GM18861 (cell line): Measurements from ENCODE around the gene TTLL3.
A peak's percentile ranks its signal among the peaks of the same experiment; 100 is the strongest.

Experiments
- ATAC-seq: cut with Tn5 transposase; IDR thresholded peaks from one replicate; pipeline ENCODE4 v1.9.1; 2021; ENCODE audit not compliant: unreplicated experiment

TTLL3 gene

DNA sequence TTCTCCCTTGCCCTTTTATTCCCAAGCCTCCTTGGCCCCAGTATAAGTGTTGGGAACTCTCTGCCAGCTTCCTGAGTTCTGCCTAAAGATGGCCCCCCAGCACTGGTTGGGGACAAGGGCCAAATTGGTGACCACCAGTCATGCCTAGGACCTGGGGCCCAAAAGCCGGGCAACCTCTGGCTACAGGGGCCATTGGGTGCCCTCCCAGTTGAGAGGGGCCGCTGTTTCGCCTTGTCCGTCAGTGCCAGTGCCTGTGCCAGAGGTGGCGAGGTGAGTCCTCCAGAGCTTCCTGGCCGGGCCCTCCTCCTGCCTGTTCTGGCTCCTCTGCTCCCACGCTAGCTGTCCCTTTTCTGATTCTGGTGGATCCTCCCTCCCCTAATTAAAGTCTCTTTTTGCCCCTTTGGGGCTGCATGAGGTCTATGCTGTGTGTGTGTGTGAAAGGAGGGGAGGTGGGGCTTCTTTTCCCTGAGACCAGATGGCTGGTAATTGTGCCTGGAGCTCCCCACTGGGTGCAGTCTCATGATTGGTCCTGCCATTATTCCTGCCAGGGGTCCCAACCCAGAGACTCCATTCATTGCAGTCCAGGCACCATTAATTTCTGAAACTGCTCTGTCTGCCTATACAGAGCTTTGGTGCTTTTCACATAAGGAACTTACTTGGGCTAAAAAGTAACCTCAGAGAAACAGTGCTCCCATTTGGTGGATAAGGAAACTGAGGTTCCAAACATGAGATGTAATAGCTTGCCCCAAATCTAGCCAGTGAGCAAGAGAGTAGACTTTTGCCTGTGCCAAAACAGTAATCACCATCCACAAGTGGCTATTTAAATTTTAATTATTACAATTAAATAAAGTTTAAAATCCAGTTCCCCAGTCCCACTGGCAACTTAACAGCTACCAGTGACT is 3.1 kb upstream of the TTLL3 start:
- no peak for ATAC-seq

DNA sequence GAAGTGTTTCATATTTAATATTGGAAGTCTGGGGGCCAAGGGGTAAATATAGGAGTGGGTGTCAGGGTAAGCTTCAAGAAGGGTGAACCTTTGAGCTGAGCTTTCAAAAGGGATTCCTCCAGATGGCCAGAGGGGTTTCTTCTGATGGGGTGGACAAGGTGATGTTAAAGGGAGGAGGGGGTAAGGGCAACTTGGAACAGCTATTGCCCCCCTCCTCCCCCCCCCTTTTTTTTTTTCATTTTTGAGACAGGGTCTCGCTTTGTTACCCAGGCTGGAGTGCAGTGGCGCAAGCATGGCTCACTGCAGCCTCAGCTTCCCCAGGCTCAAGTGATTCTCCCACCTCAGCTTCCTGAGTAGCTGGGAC is 2.1 kb upstream of the TTLL3 start:
- no peak for ATAC-seq

DNA sequence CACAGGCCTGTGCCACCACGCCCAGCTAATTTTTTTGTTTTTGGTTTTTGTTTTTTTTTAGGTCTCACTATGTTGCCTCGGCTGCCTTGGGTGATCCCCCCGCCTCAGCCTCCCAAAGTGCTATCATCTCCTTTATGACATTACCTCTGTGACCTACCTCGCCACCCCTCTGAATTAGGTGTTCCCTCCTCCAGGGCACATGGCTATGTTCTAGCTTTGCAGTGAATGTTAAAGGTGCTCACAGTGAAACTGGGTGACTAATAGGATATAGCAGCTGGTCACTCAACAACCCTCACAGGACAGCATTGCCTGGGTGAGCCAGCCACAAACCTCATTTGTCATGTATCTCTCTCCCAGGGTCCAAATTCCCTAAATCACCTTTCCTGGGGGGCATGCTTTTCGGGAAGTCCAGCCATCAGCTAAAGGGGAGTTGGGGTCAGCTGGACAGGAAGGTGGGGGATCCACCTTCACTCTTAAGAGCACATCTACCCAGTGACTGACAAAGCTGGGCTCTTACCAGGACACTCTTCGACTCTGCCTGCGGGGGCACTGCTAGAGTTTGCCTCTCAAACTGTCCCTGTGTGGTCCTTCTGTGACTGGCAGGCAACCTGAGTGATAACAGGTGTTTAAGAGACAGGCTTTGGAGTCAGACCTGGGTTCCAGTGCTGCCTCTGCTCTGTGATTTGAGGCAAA is 1.6 kb upstream of the TTLL3 start:
- peak; percentile 48 for ATAC-seq

DNA sequence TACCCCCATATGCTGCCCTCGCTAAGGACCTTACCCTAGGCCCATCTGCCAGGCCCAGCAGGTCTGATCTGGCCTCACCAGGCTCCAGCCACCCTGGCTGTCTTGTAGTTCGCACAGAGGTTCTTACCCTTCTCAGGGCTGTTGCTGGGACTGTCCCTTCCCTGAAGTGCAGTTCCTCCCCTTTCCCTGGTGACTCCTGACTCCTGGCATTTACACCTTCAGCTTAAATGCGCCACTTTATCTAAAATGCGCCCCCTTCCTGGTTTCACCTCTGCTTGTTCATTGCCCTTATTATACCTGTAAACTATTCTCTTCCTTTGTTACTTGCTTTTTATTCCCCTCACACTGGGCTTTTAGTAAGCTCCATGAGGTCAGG is 835 bp upstream of the TTLL3 start:
- ATAC-seq, result peak; percentile 13

DNA sequence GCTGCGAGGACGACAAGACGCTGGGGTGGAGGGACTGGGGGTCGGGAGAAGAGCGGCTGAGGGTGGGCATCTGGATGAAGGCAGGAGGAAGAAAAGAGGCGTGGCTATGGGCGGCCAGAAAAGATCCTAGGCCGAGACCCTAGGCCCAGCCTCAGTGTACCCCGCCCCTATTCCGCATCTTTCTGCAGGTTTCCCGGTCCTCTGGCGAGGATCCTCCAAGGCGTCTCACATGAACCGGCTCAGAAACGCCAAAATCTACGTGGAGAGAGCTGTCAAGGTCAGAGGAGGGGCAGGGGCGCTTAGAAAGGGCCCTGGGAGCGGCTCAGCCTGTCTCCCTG is 340 bp downstream of the TTLL3 start:
- no peak for ATAC-seq

DNA sequence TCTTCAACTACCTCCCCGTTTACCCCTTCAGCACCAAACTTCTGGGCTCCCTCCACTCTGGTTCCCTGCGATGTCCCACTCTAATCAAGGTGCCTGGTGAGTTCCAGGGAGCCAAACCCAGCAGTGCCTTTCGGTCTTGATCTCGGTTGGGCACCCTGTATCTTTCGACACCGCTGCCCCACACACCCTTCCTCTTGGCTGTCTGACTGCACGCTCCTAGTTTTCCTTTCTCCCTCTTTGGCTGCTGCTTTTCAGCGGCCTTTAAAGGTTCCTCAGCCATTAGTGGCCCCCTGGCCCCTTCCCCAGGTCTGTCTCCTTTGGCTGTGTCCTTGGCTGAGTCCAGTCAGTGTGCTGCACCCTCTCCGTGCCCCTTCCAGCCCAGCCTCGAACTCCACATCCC is 784 bp downstream of the TTLL3 start:
- ATAC-seq, result no peak

DNA sequence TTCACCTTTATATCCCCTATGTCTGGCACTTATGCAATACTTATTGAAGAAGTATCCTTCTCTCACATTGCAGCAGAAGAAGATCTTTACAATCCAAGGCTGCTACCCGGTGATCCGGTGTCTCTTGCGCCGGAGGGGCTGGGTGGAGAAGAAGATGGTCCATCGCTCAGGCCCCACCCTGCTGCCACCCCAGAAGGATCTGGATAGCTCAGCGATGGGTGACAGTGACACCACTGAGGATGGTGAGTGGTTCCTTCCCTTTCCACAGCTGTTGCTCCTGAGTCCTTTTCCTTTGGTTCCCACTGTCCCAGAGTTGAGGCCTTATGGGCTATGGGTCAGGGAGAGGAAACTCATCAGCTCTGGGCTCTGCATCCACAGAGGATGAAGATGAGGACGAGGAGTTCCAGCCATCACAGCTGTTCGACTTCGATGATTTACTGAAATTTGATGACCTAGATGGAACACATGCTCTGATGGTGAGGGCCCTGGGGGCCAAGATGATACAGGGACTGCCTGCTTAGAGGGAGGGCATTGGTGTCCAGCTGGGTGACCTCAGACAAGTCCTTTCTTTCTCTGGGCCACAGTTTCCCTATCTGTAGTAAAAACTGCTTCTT is 2.9 kb downstream of the TTLL3 start:
- ATAC-seq, result no peak

DNA sequence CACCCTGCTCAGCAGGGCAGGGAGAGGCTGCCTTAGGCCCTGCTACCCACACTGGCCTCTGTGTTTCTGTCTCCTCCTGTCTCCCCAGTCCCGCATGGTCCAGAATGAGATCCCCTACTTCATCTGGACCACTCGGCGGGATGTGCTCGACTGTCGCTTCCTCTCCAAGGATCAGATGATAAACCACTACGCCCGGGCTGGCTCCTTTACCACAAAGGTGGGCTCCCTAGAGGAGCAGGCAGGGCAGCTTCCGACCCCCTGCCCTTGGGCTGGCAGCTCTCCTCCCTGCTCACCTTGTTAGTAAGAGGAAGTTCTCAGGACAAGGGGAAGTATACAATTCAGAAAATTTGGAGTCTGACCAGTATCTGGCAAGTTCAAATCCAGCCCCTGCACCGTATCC is 5.9 kb downstream of the TTLL3 start:
- no peak for ATAC-seq

DNA sequence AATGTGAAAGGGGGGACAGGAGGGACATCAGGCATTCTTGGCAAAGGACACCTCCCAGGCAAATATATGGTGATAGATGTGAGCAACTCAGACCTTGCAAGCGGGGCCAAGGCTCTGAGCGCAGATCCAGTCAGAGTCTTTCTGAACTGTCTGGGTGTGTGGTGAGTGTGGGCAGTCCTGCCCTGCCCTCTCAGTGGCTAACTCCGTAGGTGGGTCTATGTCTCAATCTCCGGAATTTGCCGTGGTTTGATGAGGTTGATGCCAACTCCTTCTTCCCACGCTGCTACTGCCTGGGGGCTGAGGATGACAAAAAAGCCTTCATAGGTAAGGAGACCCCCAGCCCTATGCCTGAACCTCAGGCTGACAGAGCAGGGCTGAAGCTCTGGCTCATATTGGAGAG is 7.4 kb downstream of the TTLL3 start:
- no peak for ATAC-seq

DNA sequence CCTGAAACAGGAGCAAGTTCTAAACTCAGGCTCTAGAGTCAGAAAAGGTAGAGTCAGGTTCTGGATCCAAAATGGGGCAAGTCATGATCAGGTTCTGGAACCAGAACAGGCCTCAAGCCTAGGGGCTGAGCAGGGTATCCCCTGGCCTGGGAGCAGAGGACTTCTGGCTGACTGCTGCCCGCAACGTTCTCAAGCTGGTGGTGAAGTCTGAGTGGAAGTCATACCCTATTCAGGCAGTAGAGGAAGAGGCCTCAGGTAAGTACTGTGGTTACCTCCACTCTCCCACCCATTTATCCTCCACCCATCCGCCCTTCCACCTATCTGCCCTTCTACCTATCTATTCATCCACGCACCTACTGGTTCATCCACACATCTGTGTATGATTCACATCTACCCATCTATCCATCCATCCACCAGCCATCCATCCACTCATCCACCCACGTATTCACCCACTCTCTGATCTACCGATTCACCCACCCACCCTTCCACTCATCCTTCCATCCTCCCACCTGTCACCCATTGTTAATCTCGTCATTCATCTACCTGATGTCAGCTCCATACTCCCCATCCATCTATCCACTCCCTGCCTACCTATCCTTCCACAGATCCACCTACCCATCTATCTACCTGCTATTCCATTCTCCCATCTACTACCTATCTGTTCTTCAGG is 8.7 kb downstream of the TTLL3 start:
- no peak for ATAC-seq

DNA sequence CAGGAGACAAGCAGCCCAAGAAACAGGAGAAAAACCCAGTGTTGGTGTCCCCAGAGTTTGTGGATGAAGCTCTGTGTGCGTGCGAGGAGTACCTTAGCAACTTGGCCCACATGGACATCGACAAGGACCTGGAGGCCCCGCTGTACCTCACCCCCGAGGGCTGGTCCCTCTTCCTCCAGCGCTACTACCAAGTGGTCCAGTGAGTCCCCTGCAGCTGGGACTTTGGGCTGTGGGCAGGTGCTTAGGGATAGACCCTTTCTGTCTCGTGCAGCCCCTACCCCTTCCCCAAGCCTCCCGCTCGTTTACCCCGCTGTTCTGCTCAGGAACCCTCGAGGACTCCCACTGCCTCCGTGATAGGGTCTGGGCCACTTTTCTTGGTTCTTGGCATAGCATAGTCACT is 10.5 kb downstream of the TTLL3 start:
- ATAC-seq, result no peak

DNA sequence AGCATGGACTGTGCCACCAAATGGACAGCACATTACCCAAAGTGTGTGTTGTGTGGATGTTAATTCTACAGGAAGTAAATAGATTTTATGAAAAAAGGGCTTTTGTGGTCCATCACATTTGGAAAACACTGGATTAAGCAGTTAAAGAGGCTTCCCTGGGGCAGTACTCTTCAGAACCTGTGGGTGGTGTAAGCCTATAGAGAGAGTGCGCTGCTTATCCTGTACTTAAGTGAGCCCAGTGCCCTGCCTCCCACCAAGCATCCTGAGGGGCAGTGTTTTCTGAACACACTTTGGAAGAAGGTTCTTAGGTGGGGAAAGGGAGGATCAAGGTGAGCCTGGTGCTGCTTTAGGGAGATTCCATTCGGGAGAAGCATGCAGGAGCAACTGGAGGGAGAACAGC is 10.9 kb downstream of the TTLL3 start:
- ATAC-seq, result no peak

DNA sequence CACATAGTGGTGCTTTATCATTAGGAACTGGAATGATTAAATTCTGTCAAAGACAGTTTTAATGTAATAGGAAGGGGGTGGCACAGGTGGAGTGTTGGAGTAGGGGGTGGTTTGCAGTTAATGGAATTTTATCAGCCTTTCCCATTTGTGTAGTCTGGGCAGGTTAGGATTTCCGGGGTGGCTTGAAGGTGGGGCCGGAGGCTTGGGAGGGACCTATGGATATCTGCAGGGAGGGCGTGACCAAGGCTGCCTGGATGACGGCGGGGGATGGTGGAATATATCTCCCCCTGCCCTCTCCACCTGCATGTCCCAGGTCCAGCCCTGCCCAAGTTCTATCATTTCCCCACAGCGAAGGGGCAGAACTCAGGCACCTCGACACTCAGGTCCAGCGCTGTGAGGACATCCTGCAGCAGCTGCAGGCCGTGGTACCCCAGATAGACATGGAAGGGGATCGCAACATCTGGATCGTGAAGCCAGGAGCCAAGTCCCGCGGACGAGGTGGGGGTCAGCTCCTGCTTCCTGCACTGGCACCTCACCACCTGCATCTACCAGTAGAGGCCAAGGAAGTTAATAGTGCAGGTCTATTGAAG is 15.5 kb downstream of the TTLL3 start:
- no peak for ATAC-seq

DNA sequence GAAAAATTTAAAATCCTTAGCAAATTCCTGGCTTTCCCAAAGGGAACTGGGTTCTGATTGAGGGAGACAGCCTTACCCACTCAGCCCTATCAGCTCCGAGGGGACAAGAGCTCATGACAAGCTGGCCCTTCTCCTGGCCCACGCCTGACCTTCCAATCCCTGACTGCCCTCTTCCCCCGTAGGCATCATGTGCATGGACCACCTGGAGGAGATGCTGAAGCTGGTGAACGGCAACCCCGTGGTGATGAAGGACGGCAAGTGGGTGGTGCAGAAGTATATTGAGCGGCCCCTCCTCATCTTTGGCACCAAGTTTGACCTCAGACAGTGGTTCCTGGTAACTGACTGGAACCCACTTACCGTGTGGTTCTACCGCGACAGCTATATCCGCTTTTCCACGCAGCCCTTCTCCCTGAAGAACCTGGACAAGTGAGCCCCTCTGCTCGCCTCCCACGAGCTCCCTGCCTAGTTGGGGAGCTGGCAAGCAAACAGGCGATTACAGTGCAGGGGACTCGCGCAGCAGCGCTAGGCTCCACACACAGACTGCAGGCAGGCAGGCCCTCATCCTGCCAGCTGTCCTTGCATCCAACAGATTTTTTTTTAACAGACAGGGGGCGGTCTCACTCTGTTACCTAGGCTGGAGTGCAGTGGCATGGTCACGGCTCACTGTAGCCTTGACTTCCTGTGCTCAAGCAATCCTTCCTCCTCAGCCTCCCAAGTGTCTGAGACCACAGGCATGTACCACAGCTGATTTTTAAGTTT is 16.9 kb downstream of the TTLL3 start:
- no peak for ATAC-seq

DNA sequence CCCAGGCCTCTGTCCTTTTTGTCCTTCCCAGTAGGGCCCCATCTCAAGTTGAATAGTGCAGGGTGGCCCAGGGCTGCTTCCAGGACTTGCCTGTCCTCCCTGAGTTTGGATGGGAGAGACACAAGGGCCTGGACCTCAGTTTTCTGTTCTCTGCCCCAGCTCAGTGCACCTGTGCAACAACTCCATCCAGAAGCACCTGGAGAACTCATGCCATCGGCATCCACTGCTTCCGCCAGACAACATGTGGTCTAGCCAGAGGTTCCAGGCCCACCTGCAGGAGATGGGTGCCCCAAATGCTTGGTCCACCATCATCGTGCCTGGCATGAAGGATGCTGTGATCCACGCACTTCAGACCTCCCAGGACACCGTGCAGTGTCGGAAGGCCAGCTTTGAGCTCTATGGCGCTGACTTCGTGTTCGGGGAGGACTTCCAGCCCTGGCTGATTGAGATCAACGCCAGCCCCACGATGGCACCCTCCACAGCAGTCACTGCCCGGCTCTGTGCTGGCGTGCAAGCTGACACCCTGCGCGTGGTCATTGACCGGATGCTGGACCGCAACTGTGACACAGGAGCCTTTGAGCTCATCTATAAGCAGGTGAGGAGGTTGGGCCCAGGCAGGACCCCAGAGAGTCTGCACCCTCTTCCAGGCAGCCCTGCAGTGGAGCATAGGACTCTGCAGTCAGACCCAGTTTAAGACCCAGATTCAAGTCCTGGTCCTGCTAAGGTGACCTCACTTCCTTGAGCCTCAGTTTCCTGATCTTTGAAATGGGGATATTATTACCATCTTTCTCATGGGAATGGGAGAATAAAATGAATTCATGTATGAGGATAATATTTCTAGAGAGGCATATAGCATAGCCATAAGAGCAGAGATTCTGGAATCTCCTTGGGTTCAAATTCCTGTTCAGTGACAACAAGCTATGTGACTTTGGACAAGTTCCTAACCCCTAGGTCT is 19.0 kb downstream of the TTLL3 start:
- ATAC-seq, result no peak

DNA sequence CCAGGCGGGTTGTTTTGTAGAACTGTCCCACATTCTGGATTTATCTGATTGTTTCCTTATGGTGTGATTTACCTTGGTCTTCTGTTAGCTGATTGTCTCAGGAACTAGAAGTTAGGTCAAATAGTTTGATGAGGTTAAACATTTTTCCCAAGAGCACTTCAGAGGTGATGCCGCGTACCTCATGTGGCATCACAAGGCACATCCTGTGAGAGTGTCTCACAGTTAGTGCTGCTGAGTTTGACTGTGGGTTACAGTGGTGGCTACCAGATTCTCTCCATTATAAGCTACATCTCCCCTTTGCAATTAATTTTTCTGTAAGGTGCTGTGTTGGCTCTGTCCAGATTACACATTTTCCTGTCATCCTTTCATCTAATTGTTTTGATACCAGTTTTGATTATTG is 21.2 kb downstream of the TTLL3 start:
- ATAC-seq, result no peak

DNA sequence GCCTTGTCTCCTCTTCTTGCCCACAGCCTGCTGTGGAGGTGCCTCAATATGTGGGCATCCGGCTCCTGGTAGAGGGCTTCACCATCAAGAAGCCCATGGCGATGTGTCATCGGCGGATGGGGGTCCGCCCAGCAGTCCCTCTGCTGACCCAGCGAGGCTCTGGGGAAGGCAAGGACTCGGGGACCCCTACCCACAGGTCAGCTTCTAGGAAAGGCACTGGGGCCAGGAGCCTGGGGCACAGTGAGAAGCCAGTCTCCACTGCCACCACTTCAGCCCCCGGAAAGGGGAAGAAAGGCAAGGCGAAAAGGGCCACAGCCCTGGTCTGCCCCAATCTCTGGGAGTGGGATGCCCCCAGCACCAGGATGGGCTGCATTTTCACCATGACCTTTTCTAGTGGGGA is 23.0 kb downstream of the TTLL3 start:
- ATAC-seq, result no peak

DNA sequence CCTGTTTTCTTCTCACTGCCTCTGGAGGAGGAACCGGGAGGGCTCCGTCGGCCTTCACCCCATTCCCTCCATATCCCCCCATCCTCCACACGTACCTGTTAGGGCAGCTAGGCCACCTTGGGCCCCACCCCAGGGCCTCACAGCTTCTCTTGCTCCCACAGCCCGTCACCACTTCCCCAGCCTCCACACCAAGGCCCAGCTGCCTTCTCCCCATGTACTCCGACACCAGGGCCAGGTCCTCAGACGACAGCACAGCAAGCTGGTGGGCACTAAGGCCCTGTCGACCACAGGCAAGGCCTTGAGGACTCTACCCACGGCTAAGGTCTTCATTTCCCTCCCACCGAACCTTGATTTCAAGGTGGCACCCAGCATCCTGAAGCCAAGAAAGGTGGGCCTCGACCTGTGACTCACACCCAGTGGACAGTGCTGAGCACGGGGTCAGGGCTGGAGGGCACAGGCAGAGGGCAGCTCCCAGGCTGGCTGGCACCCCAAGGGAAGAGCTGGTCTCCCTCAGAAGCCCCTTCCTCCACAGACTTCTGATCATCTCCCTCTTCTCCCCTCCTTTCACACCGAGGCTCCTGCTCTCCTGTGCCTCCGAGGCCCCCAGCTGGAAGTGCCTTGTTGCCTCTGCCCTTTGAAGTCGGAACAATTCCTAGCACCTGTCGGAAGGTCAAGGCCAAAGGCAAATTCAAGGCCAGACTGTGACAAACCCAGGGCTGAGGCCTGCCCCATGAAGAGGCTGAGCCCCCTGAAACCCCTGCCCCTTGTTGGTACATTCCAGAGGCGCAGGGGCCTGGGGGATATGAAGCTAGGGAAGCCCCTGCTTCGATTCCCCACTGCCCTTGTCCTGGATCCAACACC is 24.7 kb downstream of the TTLL3 start:
- no peak for ATAC-seq
